Neutrophil (primary cell): ENCODE data around the gene SPG7.

Source experiments
- H3K27ac ChIP-seq: fragments of 200-600 bp; sonication (generic); 2 replicates; pipeline ENCODE4 v1.5.1; 2016; ENCODE audit warnings: mild to moderate bottlenecking, moderate library complexity
- H3K27me3 ChIP-seq: fragments of 200-600 bp; sonication (generic); 2 replicates; pipeline ENCODE4 v1.6.0; 2016; ENCODE audit warnings: mild to moderate bottlenecking
- H3K36me3 ChIP-seq: fragments of 200-600 bp; sonication (generic); 2 replicates; pipeline ENCODE4 v1.5.1; 2017
- H3K4me1 ChIP-seq, 2 experiments: fragments of 200-600 bp in 1 of 2; sonication (generic) in 1 of 2; 1 replicate in 1 of 2; 2 replicates in 1 of 2; pipeline versions ENCODE4 v1.5.1 to v1.6.1; 2013 to 2016; ENCODE audit warnings: low read depth in 1 of 2, low read length in 1 of 2, mild to moderate bottlenecking in 1 of 2, moderate library complexity in 1 of 2; ENCODE audit not compliant: control insufficient read depth in 1 of 2, insufficient read depth in 1 of 2
- H3K4me3 ChIP-seq, 2 experiments: fragments of 200-600 bp in 1 of 2; sonication (generic) in 1 of 2; 1 replicate in 1 of 2; 2 replicates in 1 of 2; pipeline ENCODE4 v1.5.1; 2013 to 2016; ENCODE audit warnings: low read depth in 1 of 2, low read length in 1 of 2, mild to moderate bottlenecking in 1 of 2, moderate library complexity in 1 of 2
- H3K9me3 ChIP-seq: fragments of 200-600 bp; sonication (generic); 2 replicates; pipeline ENCODE4 v1.5.1; 2016
- CTCF ChIP-seq: fragments of 200-600 bp; sonication (generic); IDR thresholded peaks from 2 replicates; pipeline ENCODE4 v1.5.1; 2016; ENCODE audit warnings: antibody characterized with exemption

SPG7 gene

GRCh38 chr16:89489040-89489897 lies 18.9 kb upstream of the SPG7 start:
- H3K27ac ChIP-seq = peak overlapping the region; percentile 99
- peak overlapping the region; percentile 76 to 78 for H3K4me3 ChIP-seq
- peaks cover 7% of the 10 kb centered on the region for H3K36me3 ChIP-seq
- H3K9me3 ChIP-seq = no peaks in the 10 kb centered on the region
- no peaks in the 10 kb centered on the region for H3K27me3 ChIP-seq
- peak; percentile 89 for TF ChIP-seq CTCF
- H3K4me1 ChIP-seq = peaks cover 64 to 68% of the 10 kb centered on the region in 2 experiments

GRCh38 chr16:89489898-89490438 lies 18.2 kb upstream of the SPG7 start:
- H3K4me1 ChIP-seq = peaks cover 57 to 61% of the 10 kb centered on the region in 2 experiments
- peaks cover 12% of the 10 kb centered on the region for H3K36me3 ChIP-seq
- H3K27ac ChIP-seq = peak overlapping the region; percentile 99
- no peaks in the 10 kb centered on the region for H3K27me3 ChIP-seq
- no peaks in the 10 kb centered on the region for H3K9me3 ChIP-seq
- no peak for TF ChIP-seq CTCF
- peak overlapping the region; percentile 94 to 97 for H3K4me3 ChIP-seq

GRCh38 chr16:89490439-89491237 lies 17.6 kb upstream of the SPG7 start, which contains the start of gene ANKRD11:
ANKRD11 (minus strand) TSS chr16:89490561; CDS start chr16:89317019, 173,542 bp downstream.
- Histone ChIP-seq H3K27me3 (no peaks in the 10 kb centered on the region), H3K27ac (peak within 1 kb of the TSS; percentile 99), H3K4me1 (peaks cover 50 to 54% of the 10 kb centered on the region in 2 experiments), H3K9me3 (no peaks in the 10 kb centered on the region), H3K4me3 (peak within 1 kb of the TSS; percentile 94 to 97), H3K36me3 (peaks cover 16% of the 10 kb centered on the region)
- peak; percentile 54 for TF ChIP-seq CTCF

- H3K36me3 ChIP-seq = peaks cover 16% of the 10 kb centered on the region
- peaks cover 43 to 47% of the 10 kb centered on the region in 2 experiments for H3K4me1 ChIP-seq
- no peaks in the 10 kb centered on the region for H3K9me3 ChIP-seq
- peak overlapping the region; percentile 94 to 97 for H3K4me3 ChIP-seq
- peak overlapping the region; percentile 99 for H3K27ac ChIP-seq
- H3K27me3 ChIP-seq = no peaks in the 10 kb centered on the region
- no peak for TF ChIP-seq CTCF
Measured at GRCh38 chr16:89491238-89491869, 16.8 kb upstream of the SPG7 start.
